Endothelial cell (in vitro differentiated cells): Measurements from ENCODE around the gene WDR7. TPM values are rescaled to one million over a fixed set of nuclear protein-coding genes. Genes with fewer than 3 reads are reported as not detected.

Experiments
- DNase-seq: peaks from one replicate; pipeline ENCODE4 v3.0.0; 2021; ENCODE audit warnings: low spot score
- H3K27ac Mint-ChIP-seq: one replicate; pipeline ENCODE4 v1.8.0; 2021; ENCODE audit warnings: mixed read lengths, inconsistent platforms; ENCODE audit not compliant: unreplicated experiment
- H3K27me3 Mint-ChIP-seq: one replicate; pipeline ENCODE4 v1.8.0; 2021; ENCODE audit warnings: mild to moderate bottlenecking, moderate library complexity, mixed read lengths, inconsistent platforms; ENCODE audit not compliant: unreplicated experiment
- H3K36me3 Mint-ChIP-seq: one replicate; pipeline ENCODE4 v1.8.0; 2021; ENCODE audit warnings: mild to moderate bottlenecking, low read depth, mixed read lengths, inconsistent platforms; ENCODE audit not compliant: unreplicated experiment
- H3K4me1 Mint-ChIP-seq: one replicate; pipeline ENCODE4 v1.8.0; 2021; ENCODE audit warnings: mild to moderate bottlenecking, mixed read lengths, inconsistent platforms; ENCODE audit not compliant: unreplicated experiment
- H3K4me3 Mint-ChIP-seq: one replicate; pipeline ENCODE4 v1.8.0; 2021; ENCODE audit warnings: mild to moderate bottlenecking, mixed read lengths, inconsistent platforms; ENCODE audit not compliant: unreplicated experiment
- H3K9me3 Mint-ChIP-seq: one replicate; pipeline ENCODE4 v1.8.0; 2021; ENCODE audit warnings: mixed read lengths, inconsistent platforms; ENCODE audit not compliant: unreplicated experiment
- CTCF ChIP-seq: fragments of 200-600 bp; sonication (generic); IDR thresholded peaks from one replicate; pipeline ENCODE4 v1.5.0; 2021; ENCODE audit warnings: antibody characterized with exemption; ENCODE audit not compliant: unreplicated experiment
- total RNA-seq: library from RNA; stranded (reverse); fragmentation: NEBNext Ultra II Directional; extraction: Animal tissue kit (Norgen Biotek cat#: 25700); gene quantifications from one replicate; pipeline ENCODE4 v1.2.1, GENCODE V29; 2021; ENCODE audit not compliant: unreplicated experiment

Gene WDR7
- total RNA-seq, 1 donor from 2014 or later, result 42.0 TPM

- Mint-ChIP-seq H3K27ac (no peak overlapping the region), H3K27me3 (peaks cover 4% of the 10 kb centered on the region), H3K36me3 (no peaks in the 10 kb centered on the region), H3K4me3 (no peak overlapping the region), H3K9me3 (no peaks in the 10 kb centered on the region), H3K4me1 (no peaks in the 10 kb centered on the region)
- no peak for TF ChIP-seq CTCF
- DNase-seq, result no peak
Measured at GRCh38 chr18:57063601-57064103, 412.5 kb downstream of the WDR7 start.

- H3K36me3 Mint-ChIP-seq, result no peaks in the 10 kb centered on the region
- TF ChIP-seq CTCF, result no peak
- H3K4me1 Mint-ChIP-seq, result no peaks in the 10 kb centered on the region
- H3K9me3 Mint-ChIP-seq, result no peaks in the 10 kb centered on the region
- no peak overlapping the region for H3K27ac Mint-ChIP-seq
- peaks cover 4% of the 10 kb centered on the region for H3K27me3 Mint-ChIP-seq
- no peak overlapping the region for H3K4me3 Mint-ChIP-seq
- DNase-seq, result no peak
Measured at GRCh38 chr18:57073501-57074187, 422.5 kb downstream of the WDR7 start.

DNA sequence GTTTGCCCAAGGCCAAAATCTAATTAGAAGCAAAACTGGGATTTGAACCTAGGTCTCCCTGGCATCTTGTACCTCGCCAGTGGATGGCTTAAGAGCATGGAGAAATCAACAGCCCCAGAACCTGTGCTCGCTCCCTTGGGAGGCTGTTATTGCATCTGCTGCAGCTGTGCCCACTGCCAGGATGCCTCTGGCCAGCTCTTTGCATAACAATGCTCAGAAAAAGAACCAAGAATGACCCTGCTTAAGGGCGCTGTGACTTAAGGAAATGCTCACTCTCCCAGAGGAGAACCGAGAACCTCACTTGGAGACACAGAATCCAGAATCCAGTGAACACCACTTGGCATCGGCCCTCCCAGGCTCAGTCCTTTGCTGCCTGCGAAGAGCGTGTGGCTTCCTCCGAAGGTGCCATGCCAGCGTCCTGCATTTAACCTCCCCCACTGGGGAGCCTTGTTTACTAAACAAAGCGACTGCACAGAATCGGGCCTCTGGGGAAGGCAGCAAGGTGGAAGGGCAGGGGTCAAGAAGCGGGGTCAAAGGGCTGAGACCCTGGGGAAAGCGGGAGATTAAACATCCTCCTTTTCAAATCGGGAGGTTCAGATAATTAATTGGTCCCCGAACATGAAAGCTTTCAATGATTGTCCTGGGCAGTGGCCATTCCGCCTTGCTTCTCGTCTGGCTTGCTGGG is 424.7 kb downstream of the WDR7 start:
- peaks cover 4% of the 10 kb centered on the region for H3K27me3 Mint-ChIP-seq
- TF ChIP-seq CTCF, result no peak
- no peaks in the 10 kb centered on the region for H3K36me3 Mint-ChIP-seq
- H3K9me3 Mint-ChIP-seq, result no peaks in the 10 kb centered on the region
- no peaks in the 10 kb centered on the region for H3K4me1 Mint-ChIP-seq
- H3K27ac Mint-ChIP-seq, result no peak overlapping the region
- no peak overlapping the region for H3K4me3 Mint-ChIP-seq
- no peak for DNase-seq

GRCh38 chr18:57077005-57077765 is 426.0 kb downstream of the WDR7 start:
- no peak for DNase-seq
- H3K27ac Mint-ChIP-seq, result no peak overlapping the region
- no peaks in the 10 kb centered on the region for H3K36me3 Mint-ChIP-seq
- TF ChIP-seq CTCF, result no peak
- peaks cover under 1% of the 10 kb centered on the region for H3K27me3 Mint-ChIP-seq
- no peaks in the 10 kb centered on the region for H3K4me1 Mint-ChIP-seq
- H3K4me3 Mint-ChIP-seq, result no peak overlapping the region
- H3K9me3 Mint-ChIP-seq, result no peaks in the 10 kb centered on the region
